ENCODE data around the gene SIGLECL1.

DNA sequence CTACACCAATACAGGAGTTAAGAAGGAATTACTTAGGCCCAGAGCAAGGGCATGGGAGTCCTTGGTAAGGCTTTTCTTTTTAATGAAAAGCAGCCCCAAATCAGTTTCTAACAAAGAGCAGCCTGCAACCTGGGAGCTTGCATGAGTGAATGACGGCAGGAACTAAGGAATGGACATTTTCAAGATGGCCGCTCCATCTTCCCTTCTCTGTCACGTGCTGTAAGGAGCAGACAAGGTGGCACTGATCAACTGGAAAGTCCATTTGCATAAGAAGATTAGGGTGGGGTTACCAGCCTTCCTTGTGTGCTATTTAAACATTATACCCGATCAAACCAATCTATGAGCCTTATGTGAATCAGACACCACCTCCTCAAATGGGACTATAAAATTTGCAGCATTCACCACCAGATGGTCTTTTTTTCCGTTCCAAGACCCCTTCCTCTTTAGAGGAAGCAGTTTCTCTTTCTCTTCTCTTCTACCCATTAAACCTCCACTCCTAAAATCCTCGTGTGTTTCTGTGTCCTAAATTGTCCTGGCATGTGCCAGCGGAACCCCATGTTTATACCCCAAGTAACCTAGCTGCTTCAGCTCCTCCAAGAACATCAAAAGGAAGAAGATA lies 2.8 kb upstream of the SIGLECL1 start:
- TF ChIP-seq, protein P1, sequence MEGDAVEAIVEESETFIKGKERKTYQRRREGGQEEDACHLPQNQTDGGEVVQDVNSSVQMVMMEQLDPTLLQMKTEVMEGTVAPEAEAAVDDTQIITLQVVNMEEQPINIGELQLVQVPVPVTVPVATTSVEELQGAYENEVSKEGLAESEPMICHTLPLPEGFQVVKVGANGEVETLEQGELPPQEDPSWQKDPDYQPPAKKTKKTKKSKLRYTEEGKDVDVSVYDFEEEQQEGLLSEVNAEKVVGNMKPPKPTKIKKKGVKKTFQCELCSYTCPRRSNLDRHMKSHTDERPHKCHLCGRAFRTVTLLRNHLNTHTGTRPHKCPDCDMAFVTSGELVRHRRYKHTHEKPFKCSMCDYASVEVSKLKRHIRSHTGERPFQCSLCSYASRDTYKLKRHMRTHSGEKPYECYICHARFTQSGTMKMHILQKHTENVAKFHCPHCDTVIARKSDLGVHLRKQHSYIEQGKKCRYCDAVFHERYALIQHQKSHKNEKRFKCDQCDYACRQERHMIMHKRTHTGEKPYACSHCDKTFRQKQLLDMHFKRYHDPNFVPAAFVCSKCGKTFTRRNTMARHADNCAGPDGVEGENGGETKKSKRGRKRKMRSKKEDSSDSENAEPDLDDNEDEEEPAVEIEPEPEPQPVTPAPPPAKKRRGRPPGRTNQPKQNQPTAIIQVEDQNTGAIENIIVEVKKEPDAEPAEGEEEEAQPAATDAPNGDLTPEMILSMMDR (conservative IDR thresholded peaks at IDR 0.05; ENCODE audit: low read length), result no peak
- TF ChIP-seq EZH2phosphoT487 (IDR thresholded peaks at IDR 0.05; ENCODE audit: borderline replicate concordance), result no peak

Data from Loucy (cell line).